Lung microvascular endothelial cell (primary cell): ENCODE data around the gene SHD. TPM values are rescaled to one million over a fixed set of nuclear protein-coding genes. Genes with fewer than 3 reads are reported as not detected.
"Not testable (repeated sequence)": the region's sequence is repeated elsewhere in the genome, so short reads cannot be mapped to it uniquely, and the experiment has no call there.

Experiments used
- DNase-seq, 2 donors: peaks; one replicate each; pipeline versions ENCODE4 v3.0.0 to v3.0.0-alpha.2; 2010; ENCODE audit warnings: low read depth in 2 of 2
- total RNA-seq: library from RNA; depleted of rRNA; stranded (reverse); fragments of >200 nt; gene quantifications from 2 replicates; pipeline ENCODE4 v1.2.1, GENCODE V29; 2014

The SHD gene
- total RNA-seq, 1 donor from 2014 or later: not detected

GRCh38 chr19:4327252-4327876, 48.3 kb downstream of the SHD start:
- peak; percentile 52 to 65 for DNase-seq

GRCh38 chr19:4327877-4328242, 48.8 kb downstream of the SHD start:
- DNase-seq: no peak

- DNase-seq: peak; percentile 97 to 98
Observed at GRCh38 chr19:4328243-4328990, 49.4 kb downstream of the SHD start.

GRCh38 chr19:4328991-4329681, 50.1 kb downstream of the SHD start:
- DNase-seq: not testable (repeated sequence)

- DNase-seq: no peak
Observed at GRCh38 chr19:4329858-4330257, 50.8 kb downstream of the SHD start.

- DNase-seq: no peak
Observed at GRCh38 chr19:4334929-4335570, 56.0 kb downstream of the SHD start.

GRCh38 chr19:4337906-4338440, 58.9 kb downstream of the SHD start:
- DNase-seq: peak; percentile 40 to 66

GRCh38 chr19:4338441-4339355, 59.6 kb downstream of the SHD start, which contains the start of gene STAP2:
Gene STAP2, minus strand, starts transcription at chr19:4338827. Its CDS starts 74 bp downstream, at chr19:4338753.
- peak; percentile 32 to 57 for DNase-seq

Other genes with a start within 250 kb of the SHD start
- 5.4 and 7.1 TPM in 2 replicates for gene ZBTB7A, start 212.4 kb upstream of the SHD start, total RNA-seq
- 108 and 113 TPM in 2 replicates for gene MAP2K2, start 155.1 kb upstream of the SHD start, total RNA-seq
- gene CREB3L3, start 125.6 kb upstream of the SHD start, total RNA-seq: not detected in 2 replicates
- 6.5 and 7.7 TPM in 2 replicates for gene SIRT6, start 96.7 kb upstream of the SHD start, total RNA-seq
- gene ANKRD24, start 96.6 kb upstream of the SHD start, total RNA-seq: 0.22 and 0.40 TPM in 2 replicates
- gene EBI3, start 49.7 kb upstream of the SHD start, total RNA-seq: 0.44 and 0.60 TPM in 2 replicates
- 12.4 and 17.9 TPM in 2 replicates for gene YJU2, start 32.2 kb upstream of the SHD start, total RNA-seq
- gene TMIGD2, start 23.1 kb downstream of the SHD start, total RNA-seq: not detected in 2 replicates
- 2.2 and 10.2 TPM in 2 replicates for gene FSD1, start 25.3 kb downstream of the SHD start, total RNA-seq
- gene STAP2, start 59.6 kb downstream of the SHD start, total RNA-seq: 28.8 and 36.1 TPM in 2 replicates
- gene MPND, start 64.3 kb downstream of the SHD start, total RNA-seq: 5.2 and 7.7 TPM in 2 replicates
- 41.9 and 44.9 TPM in 2 replicates for gene SH3GL1, start 121.3 kb downstream of the SHD start, total RNA-seq
- 3.6 and 7.8 TPM in 2 replicates for gene CHAF1A, start 123.4 kb downstream of the SHD start, total RNA-seq
- 81.9 and 99.8 TPM in 2 replicates for gene UBXN6, start 178.5 kb downstream of the SHD start, total RNA-seq
- 38.5 and 39.0 TPM in 2 replicates for gene HDGFL2, start 193.0 kb downstream of the SHD start, total RNA-seq
- gene PLIN4, start 239.2 kb downstream of the SHD start, total RNA-seq: 0.65 and 2.0 TPM in 2 replicates